ENCODE results near the gene KLK13. TPM values are rescaled to one million over a fixed set of nuclear protein-coding genes. Genes with fewer than 3 reads are reported as not detected.

KLK13 gene, protein sequence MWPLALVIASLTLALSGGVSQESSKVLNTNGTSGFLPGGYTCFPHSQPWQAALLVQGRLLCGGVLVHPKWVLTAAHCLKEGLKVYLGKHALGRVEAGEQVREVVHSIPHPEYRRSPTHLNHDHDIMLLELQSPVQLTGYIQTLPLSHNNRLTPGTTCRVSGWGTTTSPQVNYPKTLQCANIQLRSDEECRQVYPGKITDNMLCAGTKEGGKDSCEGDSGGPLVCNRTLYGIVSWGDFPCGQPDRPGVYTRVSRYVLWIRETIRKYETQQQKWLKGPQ
- polyA plus RNA-seq (2.0 to 4.4 TPM (median 2.8 TPM) in 3 replicates), polyA minus RNA-seq (1.9 to 5.5 TPM (median 4.8 TPM) in 3 replicates)
- polyA plus RNA-seq (2011; ENCODE audit: low read depth), result 8.8 TPM
- 4.4 and 6.1 TPM in 2 replicates for polyA plus RNA-seq (2011; cell fraction: cytosol; rRNA removed)
- 5.7 and 8.5 TPM in 2 replicates for polyA plus RNA-seq (2011; cell fraction: nucleus; rRNA removed)
- polyA plus RNA-seq (2012; ENCODE audit: low replicate concordance), result 2.1 and 12.8 TPM in 2 replicates
- 3.3 TPM for polyA minus RNA-seq (2011; cell fraction: cytosol; rRNA and poly(A)+ RNA removed)
- polyA minus RNA-seq (2011; cell fraction: nucleus; rRNA and poly(A)+ RNA removed), result 1.0 and 3.7 TPM in 2 replicates

DNA sequence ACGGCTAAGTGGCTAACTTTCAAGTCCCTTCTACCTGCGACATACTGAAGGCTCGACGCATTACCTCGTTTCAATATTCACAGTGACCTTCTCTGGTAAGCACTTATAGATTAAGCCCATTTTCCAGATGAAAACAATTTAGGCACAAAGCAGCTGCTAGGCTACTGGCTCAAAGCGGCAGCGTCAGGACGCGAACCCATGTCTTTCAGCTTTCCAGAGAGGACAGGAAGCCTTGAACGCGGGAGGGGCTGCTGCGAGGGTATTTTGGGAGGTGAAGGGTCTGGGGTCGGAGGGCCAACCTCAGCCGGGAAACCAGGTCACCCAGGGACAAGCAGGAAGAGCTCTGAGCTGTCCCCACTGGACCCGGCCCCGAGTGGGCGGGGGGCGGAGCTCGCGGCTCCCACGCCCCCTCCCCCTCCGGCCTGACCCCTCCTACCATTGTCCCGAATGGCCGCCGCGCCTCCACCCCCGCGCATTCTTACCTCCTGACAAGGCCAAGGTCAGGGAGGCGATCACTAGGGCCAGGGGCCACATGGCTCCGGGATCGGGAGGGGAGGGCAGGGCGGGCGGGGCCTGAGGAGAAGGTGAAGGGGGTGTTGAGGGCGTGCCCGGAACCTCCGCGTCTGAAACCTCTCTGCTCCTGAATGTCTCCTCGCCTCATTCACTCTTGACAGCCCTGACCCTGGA is at the start of gene KLK13:
KLK13 (minus strand) TSS at position 559 of the 687 bp plus-strand sequence; CDS start at position 534, 25 bp downstream.
- DNase-seq (ENCODE audit: low read depth, low spot score) (no peak), FAIRE-seq (no peak)
- no peaks in the 10 kb centered on the region for H3K79me2 ChIP-seq (ENCODE audit: control insufficient read depth, insufficient read depth, low read length)
- H3K36me3 ChIP-seq (ENCODE audit: control insufficient read depth in 2 of 2, extremely low read depth in 1 of 2, insufficient read depth in 2 of 2, low read length in 2 of 2), result no peaks in the 10 kb centered on the region
- TF ChIP-seq EZH2 (IDR thresholded peaks at IDR 0.05; ENCODE audit: low read length), result no peak
- TF ChIP-seq, protein P1, sequence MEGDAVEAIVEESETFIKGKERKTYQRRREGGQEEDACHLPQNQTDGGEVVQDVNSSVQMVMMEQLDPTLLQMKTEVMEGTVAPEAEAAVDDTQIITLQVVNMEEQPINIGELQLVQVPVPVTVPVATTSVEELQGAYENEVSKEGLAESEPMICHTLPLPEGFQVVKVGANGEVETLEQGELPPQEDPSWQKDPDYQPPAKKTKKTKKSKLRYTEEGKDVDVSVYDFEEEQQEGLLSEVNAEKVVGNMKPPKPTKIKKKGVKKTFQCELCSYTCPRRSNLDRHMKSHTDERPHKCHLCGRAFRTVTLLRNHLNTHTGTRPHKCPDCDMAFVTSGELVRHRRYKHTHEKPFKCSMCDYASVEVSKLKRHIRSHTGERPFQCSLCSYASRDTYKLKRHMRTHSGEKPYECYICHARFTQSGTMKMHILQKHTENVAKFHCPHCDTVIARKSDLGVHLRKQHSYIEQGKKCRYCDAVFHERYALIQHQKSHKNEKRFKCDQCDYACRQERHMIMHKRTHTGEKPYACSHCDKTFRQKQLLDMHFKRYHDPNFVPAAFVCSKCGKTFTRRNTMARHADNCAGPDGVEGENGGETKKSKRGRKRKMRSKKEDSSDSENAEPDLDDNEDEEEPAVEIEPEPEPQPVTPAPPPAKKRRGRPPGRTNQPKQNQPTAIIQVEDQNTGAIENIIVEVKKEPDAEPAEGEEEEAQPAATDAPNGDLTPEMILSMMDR (optimal IDR thresholded peaks at IDR 0.05 in 1 of 3, IDR thresholded peaks at IDR 0.05 in 1 of 3, conservative IDR thresholded peaks at IDR 0.05 in 1 of 3; ENCODE audit: extremely low read depth in 1 of 3, insufficient read depth in 2 of 3, low read length in 3 of 3), result no peak
- H4K20me1 ChIP-seq (ENCODE audit: control insufficient read depth, extremely low read depth, insufficient read depth, low read length), result no peaks in the 10 kb centered on the region
- no peak within 1 kb of the TSS for H3K9ac ChIP-seq (ENCODE audit: control insufficient read depth, extremely low read depth, insufficient read depth, low read length)
- peaks cover 3% of the 10 kb centered on the region for H3K4me1 ChIP-seq (ENCODE audit: control insufficient read depth, extremely low read depth, insufficient read depth, low read length)
- no peaks in the 10 kb centered on the region for H3K9me1 ChIP-seq (ENCODE audit: control insufficient read depth, extremely low read depth, insufficient read depth, low read length)
- peak within 1 kb of the TSS; percentile 31 for H2AFZ ChIP-seq (ENCODE audit: control insufficient read depth, low read length)
- dilution Hi-C loops (cut with MboI; ENCODE audit: extremely low pct_ligation_motif_present, low sequenced_read_pairs), result no loop called here
- H3K4me3 ChIP-seq (ENCODE audit: control insufficient read depth in 2 of 3, extremely low read depth in 1 of 3, insufficient read depth in 2 of 3, low read depth in 1 of 3, low read length in 3 of 3), result peak within 1 kb of the TSS; percentile 9 to 21 (median 17)
- H3K9me3 ChIP-seq (ENCODE audit: control insufficient read depth, low read depth, low read length), result no peaks in the 10 kb centered on the region
- H3K27ac ChIP-seq (ENCODE audit: control insufficient read depth, insufficient read depth, low read length), result no peak within 1 kb of the TSS
- peaks cover 21% of the 10 kb centered on the region for H3K27me3 ChIP-seq (ENCODE audit: control insufficient read depth, extremely low read depth, insufficient read depth, low read length)
- peak within 1 kb of the TSS; percentile 49 for H3K4me2 ChIP-seq (ENCODE audit: control insufficient read depth, extremely low read depth, insufficient read depth, low read depth, low read length)

DNA sequence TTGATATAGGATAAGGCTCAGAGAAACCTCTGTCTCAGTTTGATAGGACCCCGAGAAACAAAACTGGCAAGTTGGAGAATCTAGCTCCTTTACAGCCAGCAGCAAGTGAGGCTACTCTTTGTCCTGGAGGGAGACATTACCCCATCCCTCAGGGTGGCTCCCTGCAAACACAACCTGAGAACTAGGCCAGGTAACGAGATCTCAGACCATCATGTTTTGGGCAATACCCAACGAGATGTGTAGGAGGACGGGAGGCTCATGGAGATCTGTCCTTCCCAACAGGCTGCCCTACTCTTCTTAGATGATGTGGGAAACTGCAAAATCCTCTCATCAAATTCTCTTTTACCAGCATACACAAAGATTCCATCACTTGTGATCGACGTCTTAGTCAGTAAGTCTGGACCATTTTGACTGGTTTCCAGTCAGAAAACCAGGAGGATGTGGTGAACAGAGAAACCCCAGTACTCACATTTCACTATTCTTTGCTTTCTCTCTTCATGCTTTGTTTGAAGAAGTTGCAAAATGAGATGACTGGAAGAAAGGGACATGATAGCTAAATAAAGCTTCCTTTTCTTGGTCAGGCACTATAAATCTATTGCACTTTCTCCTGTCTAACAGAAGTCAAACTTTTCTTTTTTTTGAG is 49.3 kb upstream of the KLK13 start:
- no peak overlapping the region for H3K27ac ChIP-seq (ENCODE audit: control insufficient read depth, insufficient read depth, low read length)
- H4K20me1 ChIP-seq (ENCODE audit: control insufficient read depth, extremely low read depth, insufficient read depth, low read length), result no peaks in the 10 kb centered on the region
- FAIRE-seq (no peak), DNase-seq (ENCODE audit: low read depth, low spot score) (no peak)
- H3K9me3 ChIP-seq (ENCODE audit: control insufficient read depth, low read depth, low read length), result no peaks in the 10 kb centered on the region
- H3K36me3 ChIP-seq (ENCODE audit: control insufficient read depth in 2 of 2, extremely low read depth in 1 of 2, insufficient read depth in 2 of 2, low read length in 2 of 2), result no peaks in the 10 kb centered on the region
- TF ChIP-seq, protein P1 (optimal IDR thresholded peaks at IDR 0.05 in 1 of 3, IDR thresholded peaks at IDR 0.05 in 1 of 3, conservative IDR thresholded peaks at IDR 0.05 in 1 of 3; ENCODE audit: extremely low read depth in 1 of 3, insufficient read depth in 2 of 3, low read length in 3 of 3), result no peak
- TF ChIP-seq EZH2 (IDR thresholded peaks at IDR 0.05; ENCODE audit: low read length), result no peak
- H3K79me2 ChIP-seq (ENCODE audit: control insufficient read depth, insufficient read depth, low read length), result no peaks in the 10 kb centered on the region
- no peaks in the 10 kb centered on the region for H3K4me1 ChIP-seq (ENCODE audit: control insufficient read depth, extremely low read depth, insufficient read depth, low read length)
- H3K9me1 ChIP-seq (ENCODE audit: control insufficient read depth, extremely low read depth, insufficient read depth, low read length), result no peaks in the 10 kb centered on the region
- no peak overlapping the region for H3K4me3 ChIP-seq (ENCODE audit: control insufficient read depth in 2 of 3, extremely low read depth in 1 of 3, insufficient read depth in 2 of 3, low read depth in 1 of 3, low read length in 3 of 3)
- H2AFZ ChIP-seq (ENCODE audit: control insufficient read depth, low read length), result no peak overlapping the region
- H3K27me3 ChIP-seq (ENCODE audit: control insufficient read depth, extremely low read depth, insufficient read depth, low read length), result peaks cover 12% of the 10 kb centered on the region
- H3K4me2 ChIP-seq (ENCODE audit: control insufficient read depth, extremely low read depth, insufficient read depth, low read depth, low read length), result no peak overlapping the region
- H3K9ac ChIP-seq (ENCODE audit: control insufficient read depth, extremely low read depth, insufficient read depth, low read length), result no peak overlapping the region
- dilution Hi-C loops (cut with MboI; ENCODE audit: extremely low pct_ligation_motif_present, low sequenced_read_pairs), result no loop called here

All from keratinocyte (primary cell).